GM18870 (cell line): ENCODE data around the gene AK9.
"Not testable (repeated sequence)": the region's sequence is repeated elsewhere in the genome, so short reads cannot be mapped to it uniquely, and the experiment has no call there.

Experiments used
- ATAC-seq: cut with Tn5 transposase; IDR thresholded peaks from one replicate; pipeline ENCODE4 v1.9.1; 2021; ENCODE audit warnings: moderate library complexity; ENCODE audit not compliant: unreplicated experiment

AK9 gene

DNA sequence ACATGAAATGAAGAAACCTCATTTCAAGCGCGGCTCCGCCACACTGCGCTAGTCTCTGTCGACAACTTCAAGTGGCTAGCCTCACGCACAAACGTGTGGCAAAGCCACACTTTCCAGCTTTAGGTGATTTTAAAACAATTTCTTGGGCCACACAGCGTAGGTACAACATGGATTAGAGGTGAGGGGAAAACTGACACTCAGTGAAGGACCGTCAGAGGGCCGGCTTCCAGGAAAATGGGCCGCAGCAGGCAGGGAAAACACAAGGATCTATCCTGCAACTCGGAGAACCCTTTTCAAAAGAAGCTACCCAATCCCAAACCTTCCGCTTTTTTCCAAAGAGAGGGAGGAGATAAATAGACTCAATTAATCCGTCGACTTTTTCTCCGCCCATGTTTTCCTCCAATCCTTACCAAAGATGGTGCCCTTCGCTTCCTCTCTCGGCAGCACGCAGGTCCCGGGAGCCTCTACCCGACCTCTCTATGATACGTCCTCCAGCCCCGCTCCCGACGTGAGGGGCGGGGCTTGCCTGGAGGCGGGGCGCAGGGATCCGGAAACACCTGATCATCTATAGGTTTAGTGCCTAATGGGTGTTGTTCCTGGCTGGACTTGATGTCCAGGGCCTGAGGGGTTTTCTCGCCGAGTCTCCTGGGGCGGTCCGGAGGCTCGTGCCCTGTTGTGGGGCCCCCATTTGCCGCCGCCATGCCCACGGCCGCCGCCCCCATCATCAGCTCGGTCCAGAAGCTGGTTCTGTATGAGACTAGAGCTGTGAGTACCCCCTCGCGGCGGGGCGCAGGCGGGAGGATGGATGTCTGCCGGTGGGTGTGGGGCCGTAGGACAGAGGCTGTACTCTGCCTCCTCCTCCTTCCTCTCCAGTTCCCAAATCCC, at the start of gene AK9, which contains the start of gene FIG4:
AK9 (minus strand) TSS at position 466 of the 885 bp plus-strand sequence. CDS start 15,457 bp downstream, outside the sequence.
FIG4 (plus strand) TSS at position 560 of the 885 bp plus-strand sequence; CDS start at position 700, 140 bp downstream.
- ATAC-seq: peak; percentile 88

DNA sequence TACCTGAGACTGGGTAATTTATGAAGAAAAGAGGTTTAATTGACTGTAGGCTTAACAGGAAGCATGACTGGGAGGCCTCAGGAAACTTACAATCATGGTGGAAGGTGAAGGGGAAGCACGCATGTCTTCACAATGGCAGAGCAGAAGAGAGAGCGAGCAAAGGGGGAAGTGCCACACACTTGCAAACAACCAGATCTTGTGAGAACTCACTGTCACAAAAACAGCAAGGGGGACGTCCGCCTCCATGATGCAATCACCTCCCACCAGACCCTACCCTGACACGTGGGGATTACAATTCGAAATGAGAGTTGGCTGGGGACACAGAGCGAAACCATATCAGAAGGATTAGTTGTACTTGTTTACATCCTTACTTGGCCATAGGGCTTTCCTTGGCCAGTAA, 49.8 kb upstream of the AK9 start:
- no peak for ATAC-seq

DNA sequence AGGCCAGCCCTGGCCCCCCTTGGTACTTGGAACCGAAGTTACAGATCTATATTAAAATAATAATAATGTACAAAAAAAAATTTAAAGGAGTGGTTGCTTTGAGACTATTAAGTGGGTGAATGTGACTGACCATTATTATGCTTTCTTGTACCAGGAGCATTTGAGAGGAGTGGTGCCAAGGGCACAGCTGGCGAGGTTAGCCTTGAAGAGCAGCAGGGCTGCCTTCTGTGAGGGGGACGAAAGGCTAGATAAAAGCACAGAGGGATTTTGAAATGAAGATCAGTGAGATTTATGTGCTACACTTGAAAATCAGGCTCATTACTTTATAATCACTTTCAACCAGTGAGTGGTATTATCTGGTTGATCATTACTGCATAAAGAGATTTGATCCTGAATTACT, 48.7 kb upstream of the AK9 start:
- ATAC-seq: no peak

DNA sequence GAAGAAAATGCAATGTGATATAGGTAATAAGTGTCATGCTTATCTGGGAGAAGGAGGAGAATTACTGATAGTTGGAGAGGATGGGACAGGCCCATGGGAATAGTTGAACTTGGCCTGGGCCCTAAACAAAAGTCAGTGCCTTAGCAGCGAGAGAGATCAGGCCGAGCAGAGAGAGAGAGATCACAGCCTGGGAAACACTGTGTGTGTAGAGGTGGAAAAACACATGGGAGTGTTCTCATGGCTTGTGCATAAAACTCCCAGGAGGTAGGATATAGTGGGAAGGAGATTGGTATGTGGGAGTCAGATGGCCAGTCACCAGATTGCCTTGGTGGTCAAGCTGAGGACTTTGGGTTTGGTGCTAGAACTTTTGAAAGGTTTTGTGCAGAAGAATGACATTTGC, 47.7 kb upstream of the AK9 start:
- ATAC-seq: no peak

DNA sequence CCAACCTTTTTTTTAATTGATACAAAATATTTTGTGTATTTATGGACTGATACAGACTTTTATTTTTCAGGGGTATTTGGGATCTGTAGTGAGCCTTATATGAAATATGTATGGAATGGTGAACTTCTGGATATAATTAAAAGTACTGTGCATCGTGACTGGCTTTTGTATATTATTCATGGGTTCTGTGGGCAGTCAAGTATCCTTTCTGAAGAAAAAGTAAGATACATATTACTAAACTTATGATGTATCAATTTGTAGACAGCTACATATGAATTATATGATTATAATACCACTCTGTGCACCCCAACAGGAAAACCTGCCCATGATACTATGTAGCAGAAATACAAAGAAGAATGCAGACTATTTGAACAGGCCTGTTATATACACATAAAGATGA, 47.3 kb upstream of the AK9 start:
- no peak for ATAC-seq

DNA sequence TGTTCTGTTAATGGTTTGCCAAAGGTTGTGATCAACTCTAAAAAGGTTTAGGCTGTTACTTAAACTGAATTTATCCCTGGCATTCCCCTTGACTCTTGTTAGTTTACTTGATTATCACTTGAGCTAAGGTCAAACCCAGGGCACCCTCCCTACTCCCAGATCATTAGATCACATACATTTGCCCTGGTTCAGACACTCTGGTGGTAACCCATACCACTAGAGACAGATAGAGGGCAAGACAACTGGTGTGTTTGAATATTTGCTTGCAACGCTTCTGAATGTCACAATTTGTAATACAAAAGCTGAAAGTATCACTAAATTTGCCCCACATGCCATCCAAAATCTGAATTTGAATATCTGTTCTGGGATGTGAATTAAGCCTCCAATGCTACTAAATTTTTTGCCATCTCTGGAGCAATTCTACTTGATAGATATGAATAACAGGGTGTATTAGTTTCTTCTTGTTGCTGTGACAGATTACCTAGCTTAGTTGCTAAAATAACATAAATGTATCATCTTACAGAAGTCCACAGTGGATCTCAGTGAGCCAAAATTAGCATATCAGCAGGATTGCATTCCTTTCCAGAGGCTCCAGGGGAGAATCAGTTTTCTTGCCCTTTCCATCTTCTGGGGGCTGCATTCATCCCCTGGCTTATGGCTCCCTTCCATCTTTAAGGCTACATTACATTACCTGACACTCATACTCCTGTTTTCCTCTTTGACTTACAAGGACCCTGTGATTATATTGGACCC, 45.4 kb upstream of the AK9 start:
- ATAC-seq: no peak

DNA sequence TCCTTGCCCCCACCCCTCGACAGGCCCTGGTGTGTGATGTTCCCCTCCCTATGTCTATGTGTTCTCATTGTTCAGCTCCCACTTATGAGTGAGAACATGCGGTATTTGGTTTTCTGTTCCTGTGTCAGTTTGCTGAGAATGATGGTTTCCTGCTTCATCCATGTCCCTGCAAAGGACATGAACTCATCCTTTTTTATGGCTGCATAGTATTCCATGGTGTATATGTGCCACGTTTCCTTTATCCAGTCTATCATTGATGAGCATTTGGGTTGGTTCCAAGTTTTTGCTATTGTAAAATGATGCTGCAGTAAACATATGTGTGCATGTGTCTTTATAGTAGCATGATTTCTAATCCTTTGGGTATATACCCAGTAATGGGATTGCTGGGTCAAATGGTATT, 34.2 kb upstream of the AK9 start:
- not testable (repeated sequence) for ATAC-seq

DNA sequence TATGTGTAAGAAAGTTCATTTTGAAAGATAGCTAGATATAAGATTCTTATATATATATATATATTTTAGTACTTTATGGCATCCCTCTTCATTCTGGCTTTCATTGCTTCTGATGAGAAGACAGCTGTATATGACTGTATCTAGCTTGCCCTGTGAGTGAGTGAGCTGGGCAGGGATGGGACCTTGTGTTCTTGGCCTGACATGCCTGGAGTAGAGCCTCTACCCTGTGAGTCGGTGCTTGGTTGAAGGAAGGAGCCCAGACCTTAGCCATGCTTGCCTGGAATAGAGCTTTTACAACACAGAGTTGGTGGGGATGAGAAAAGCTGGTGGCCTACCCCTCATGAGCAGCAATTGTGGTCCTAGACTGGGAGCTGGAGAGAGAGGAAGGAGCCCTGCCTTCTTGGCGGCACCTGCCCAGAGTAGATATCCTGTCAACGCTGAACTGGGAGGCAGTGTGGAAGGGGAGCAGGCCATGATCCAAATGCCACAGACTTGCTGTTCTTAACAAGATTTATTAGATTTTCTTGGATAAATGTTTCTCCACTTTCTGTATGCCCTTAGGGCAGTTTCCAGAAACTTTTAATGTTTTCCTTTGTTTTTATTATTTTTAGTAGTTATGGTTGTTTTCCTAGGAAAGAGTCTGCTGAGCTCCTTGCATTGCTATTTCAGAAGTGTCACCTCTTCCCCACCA, 31.7 kb upstream of the AK9 start:
- ATAC-seq: no peak

DNA sequence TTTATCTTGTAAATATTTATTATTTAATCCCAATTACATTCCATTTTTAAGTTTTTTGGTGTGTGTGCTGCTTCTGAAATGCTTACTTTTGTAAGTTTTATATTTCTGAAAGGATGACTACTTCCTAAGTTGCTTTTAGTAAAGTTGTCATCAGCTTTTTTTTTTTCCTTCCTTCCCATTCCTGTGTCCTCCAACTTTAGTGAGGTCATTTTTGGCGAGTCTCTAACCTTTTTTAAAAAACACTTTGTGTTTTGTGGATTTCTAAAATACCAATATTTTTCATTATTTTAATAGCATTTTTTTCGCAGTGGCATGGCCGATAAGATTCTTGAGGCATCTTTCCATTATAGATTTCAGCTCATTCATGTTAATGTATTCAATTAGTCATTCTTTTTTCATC, 31.0 kb upstream of the AK9 start:
- no peak for ATAC-seq

DNA sequence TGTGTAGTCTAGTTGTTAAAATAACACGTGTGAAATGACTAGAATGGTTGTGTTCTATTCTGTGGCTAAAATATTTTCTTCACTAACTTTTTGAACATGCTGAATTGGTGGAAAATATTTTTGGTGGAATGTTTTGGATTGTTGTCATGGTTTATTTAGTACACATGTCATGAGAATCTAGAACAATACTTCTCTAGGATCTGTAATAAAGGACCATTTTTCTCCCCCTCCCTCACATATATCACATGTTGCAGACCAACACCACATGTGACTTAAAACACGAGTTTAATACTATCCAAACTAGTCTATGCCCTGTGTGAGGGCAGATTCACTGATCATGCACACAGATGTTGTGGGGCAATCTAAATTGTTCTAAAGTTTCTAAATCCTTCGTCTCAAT, 29.3 kb upstream of the AK9 start:
- no peak for ATAC-seq

DNA sequence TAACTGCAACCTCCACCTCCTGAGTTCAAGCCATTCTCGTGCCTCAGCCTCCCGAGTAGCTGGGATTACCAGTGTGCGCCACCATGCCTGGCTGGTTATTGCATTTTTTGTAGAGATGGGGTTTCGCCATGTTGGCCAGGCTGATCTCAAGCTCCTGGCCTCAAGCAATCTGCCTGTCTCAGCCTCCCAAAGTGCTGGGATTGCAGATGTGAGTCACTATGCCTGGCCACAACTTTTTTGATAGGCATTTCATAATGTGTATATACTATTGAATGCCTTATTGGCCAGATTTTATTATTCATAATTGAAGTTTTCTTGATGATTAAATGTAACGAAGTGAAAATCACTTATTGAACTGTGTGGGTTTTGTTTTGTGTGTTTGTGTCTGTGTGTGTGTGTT, 28.0 kb upstream of the AK9 start:
- no peak for ATAC-seq

DNA sequence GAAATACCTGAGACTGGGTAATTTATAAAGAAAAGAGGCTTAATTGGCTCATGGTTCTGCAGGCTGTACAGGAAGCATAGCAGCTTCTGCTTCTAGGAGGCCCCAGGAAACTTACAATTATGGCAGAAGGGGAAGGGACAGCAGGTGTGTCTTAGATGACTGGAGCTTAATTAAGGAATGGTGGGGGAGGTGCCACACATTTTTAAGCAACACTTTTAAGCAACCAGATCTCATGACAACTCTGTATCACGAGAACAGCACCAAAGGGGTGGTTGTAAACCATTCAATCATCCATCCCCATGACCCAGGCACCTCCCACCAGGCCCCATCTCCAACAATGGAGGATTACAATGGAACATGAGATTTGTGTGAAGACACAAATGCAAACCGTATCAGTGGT, 27.0 kb upstream of the AK9 start:
- no peak for ATAC-seq

DNA sequence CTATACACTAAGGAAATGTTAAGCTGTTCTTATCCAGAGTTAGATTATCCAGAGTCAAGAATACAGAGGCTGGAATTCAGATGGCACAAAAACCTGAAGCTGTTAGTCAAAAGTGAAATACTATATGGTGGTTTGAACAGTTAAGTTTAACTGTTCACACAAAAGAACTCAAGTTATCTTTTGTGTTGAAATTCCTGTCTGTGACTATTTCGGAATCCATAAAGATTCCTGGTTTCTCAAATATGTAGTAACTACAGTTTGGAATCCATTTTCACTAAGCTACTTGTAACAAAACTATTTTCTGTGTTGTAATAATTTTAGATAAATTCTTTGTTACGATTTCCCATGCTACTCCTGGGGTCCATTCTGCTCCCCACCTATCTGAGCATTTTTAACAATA, 24.6 kb upstream of the AK9 start:
- ATAC-seq: no peak

DNA sequence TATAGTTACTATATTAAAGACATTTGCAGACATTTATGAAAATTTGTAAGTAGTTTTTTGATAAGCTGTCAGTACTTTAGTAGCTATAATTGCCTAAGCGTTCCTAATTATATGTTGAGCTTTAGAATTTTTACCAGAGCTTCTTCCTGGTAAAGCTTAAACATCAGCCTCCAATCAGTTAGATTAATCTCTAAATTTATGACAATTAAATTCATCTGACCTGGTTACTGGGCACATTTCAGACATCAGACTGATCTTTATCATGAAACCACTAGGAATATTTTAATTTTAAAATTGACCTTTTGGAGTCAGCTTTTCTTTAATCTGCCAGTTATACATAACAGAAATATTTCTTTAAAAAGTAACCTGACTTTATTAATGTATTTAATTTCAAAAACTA, 23.6 kb upstream of the AK9 start:
- ATAC-seq: no peak

DNA sequence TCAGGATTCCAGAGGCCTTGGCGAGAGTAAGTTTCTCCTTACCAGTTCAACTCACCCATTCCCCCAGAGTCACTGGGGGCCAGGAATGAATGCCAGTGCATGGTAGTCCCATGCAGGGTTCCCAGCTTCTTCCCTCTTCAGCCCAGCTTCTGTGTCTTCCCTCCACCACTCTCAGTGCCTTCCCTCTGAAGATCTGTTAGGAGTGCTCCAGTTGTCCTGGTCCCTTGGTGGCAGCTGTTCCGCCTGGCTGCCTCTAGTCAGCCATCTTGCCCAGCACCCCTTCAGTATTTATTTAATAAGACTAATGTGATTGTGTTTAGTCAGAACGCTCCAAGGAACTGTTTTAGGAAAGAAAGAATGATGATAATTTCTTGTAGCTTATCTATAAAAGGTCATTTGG, 23.2 kb upstream of the AK9 start:
- ATAC-seq: no peak

DNA sequence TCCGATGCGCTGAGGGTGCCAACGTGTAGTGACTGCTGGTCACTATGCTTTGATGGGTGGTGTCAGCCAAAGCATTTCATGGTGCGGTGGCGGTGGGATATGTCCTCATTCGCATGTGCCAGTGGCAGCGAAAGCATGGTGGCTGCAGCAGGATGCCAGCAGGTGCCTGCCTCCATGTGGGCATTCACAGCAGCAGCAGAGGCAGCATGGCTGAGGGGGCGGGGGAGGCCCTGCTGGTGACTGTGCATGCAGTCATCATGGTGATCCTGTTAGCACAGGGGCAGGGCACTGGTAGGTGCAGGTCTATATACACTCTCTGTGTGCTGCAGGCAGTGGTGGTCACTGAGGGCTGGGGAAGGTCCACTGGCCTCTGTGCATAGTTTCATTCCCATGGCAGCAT, 22.1 kb upstream of the AK9 start:
- no peak for ATAC-seq

DNA sequence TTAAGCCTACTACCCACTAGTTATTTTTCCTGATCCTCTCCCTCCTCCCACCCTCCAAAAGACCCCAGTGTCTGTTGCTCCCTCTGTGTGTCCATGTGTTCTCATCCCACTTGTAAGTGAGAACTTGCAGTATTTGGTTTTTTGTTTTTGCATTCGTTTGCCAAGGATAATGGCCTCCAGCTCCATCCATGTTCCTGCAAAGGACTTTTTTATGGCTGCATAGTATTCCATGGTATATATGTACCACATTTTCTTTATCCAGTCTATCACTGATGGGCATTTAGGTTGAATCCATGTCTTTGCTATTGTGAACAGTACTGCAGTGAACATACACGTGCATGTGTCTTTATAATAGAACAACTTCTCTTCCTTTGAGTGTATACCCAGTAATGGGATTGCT, 17.1 kb upstream of the AK9 start:
- ATAC-seq: not testable (repeated sequence)

DNA sequence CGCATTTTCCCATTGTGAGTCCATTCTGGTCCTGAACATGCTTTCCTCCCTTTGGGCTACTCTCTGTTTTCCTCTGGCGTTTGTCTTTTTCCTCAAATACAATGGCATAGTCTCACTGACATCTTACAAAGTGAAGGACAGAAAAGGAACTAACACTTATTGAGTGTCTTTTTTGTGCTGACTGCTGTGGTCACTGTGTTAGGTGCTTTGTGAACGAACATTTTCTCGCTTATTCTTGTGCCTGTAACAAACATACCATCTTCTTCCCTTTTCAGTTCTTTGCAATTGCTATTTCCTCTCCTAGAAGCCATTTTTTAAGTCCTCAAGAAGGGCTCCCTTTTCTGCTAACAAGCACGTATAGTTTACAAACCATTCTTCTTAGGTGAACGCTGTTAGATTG, 15.5 kb upstream of the AK9 start:
- no peak for ATAC-seq

DNA sequence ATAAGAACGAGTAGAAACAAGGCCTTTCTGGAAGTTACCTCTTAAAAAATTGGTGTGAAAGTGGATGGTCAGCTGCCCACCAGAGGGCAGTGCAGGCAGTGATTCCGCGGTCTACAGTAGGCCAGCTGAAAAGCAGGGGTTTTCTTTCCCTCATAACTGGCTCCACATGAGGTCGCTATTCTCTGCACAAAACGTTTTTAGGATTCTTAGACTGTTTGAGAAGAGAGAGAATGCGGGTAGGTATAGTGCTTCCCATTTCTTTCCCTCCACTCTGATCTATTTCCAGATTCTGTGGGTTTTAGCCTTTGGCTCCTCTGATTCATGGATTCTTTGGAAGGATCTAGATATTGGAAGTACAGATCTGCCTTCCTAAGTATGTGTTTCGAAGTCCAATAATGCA, 14.3 kb upstream of the AK9 start:
- peak; percentile 91 for ATAC-seq

DNA sequence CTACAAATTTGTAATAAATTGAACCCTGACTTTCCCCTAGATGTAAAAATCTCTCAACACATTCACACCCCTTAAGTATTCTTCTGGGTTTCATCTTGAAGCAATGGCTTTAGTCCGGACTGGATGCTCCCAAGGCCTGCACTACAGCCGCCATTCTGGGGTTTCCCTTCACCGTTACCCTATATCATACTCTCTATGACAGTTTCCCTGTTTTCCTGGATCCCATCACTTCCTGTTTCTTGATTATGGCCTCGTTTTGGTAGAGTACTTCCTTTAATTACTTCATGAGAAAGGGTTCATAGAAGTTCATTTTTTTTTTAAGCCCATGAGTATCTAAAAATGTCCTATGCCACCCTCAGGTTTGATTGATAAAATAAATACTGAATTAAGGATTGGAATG, 11.8 kb upstream of the AK9 start:
- no peak for ATAC-seq

DNA sequence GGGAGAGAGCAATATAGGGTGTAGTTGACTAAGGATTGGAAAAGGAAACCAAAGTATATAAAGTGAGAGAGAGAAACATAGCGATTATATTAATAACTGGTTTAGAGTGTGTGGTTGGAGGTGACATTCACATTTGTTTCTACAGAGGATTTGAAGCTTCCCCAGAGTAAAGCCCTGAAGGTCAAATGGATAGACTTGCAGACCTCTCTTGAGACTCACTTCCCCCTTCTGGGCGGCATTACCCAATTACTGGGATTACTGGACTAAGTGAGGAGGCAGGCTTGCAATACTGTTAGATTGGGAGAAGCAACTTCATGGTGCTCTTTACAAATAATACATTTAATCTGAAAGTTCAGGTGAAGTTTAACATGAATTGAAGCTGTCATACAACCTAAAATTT, 10.8 kb upstream of the AK9 start:
- no peak for ATAC-seq

DNA sequence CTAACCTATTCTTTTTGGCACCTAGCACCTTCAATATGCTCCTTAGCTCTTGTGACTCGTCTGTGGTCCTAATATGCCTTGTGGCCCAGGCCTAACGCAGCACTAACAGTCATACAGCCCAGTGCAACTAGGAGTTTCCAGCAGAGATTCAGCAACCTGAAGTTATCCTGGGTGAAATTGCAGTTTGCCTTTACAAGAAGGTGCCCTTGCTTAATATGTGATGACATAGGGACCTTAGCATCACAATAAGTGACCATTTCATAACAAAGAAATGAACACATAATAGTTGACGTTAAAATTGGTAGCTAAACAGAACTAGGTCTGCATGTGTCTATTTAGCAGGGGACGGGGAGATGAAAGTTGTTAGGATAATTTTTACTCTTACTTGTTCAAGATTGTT, 10.2 kb upstream of the AK9 start:
- ATAC-seq: no peak
